ENCODE measurements around the gene ZNF831. TPM values are rescaled to one million over a fixed set of nuclear protein-coding genes. Genes with fewer than 3 reads are reported as not detected.

The ZNF831 gene
- total RNA-seq, 1 donor = not detected

DNA sequence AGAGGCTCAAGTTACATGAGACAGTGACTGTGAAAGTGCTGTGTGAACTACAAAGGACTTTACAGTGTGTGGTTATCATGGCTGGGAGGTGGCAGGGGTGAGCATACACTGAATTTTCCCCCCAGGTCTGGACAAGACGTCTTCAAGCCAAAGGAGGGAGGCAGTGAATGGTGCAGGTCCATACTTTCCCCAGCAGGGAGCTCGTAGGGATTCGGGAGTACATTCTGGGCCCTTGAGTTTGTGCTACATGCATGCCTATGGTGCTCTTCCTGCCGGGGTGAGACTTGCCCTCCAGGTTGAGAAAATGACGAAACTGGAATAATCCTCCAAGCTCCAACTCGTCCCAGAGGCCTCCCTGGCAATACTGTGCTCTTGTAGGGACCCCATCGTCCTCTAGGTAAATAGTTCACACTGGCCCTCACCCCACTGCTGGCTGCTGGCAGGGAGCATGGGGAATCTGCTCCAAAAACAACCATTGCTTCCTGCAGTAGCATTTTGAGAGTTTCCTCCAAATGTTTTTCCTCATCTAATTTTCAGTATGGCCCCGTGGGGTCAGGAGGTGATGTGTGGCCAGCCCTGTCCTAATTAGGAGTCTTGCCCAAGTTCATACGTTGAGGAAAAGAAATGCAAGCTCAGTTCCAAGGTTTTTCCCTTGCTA, 57.6 kb downstream of the ZNF831 start:
- Histone ChIP-seq H3K36me3 (ENCODE audit: insufficient read depth, low read length) (no peaks in the 10 kb centered on the region), H3K9me3 (ENCODE audit: low read depth, low read length) (no peaks in the 10 kb centered on the region), H2AFZ (ENCODE audit: low read length) (no peak overlapping the region), H3K27me3 (ENCODE audit: insufficient read depth, low read length) (peaks cover 54% of the 10 kb centered on the region), H3K79me2 (ENCODE audit: insufficient read depth, low read length) (no peaks in the 10 kb centered on the region), H3K4me3 (ENCODE audit: insufficient read depth, low read length) (no peak overlapping the region), H3K4me1 (ENCODE audit: insufficient read depth, low read length) (peaks cover 16% of the 10 kb centered on the region), H3K27ac (ENCODE audit: low read depth, low read length) (no peak overlapping the region), H4K20me1 (ENCODE audit: insufficient read depth, low read length) (no peaks in the 10 kb centered on the region), H3K4me2 (ENCODE audit: insufficient read depth, low read length) (peak overlapping the region; percentile 87)
- no peak for DNase-seq (ENCODE audit: insufficient read length, low spot score, missing footprints)
- peak; percentile 19 for TF ChIP-seq CTCF (IDR thresholded peaks at IDR 0.05; ENCODE audit: extremely low read depth, low read depth, low read length)

DNA sequence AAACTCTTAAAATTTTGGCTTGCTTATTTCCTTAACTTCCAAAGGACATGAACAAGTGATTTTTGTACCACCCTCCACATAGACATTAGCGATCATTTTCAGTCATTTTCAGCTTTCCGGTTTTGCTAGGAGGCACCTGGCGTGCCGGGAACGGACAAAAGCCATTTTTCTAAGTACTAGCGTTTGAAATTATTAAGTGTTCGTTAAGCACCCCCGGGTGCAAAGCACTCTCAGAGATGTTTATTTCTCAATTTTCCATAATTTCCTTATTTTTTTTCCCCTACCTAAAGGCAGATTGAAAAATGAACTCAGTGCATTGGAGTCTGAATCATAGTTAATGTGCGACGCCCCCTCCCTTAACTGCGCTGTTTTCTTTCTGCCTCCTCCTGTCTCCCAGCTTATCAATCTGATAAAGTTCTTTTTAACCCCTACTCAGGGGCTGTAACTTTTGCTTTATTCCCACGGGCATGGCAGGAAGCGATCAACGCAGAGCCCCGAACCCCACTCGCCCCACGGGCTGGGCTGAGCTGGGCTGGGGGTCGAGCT, 58.2 kb downstream of the ZNF831 start:
- no peak for TF ChIP-seq CTCF (IDR thresholded peaks at IDR 0.05; ENCODE audit: extremely low read depth, low read depth, low read length)
- peak overlapping the region; percentile 78 for H2AFZ ChIP-seq (ENCODE audit: low read length)
- H3K9me3 ChIP-seq (ENCODE audit: low read depth, low read length) = no peaks in the 10 kb centered on the region
- no peaks in the 10 kb centered on the region for H3K36me3 ChIP-seq (ENCODE audit: insufficient read depth, low read length)
- no peak for DNase-seq (ENCODE audit: insufficient read length, low spot score, missing footprints)
- no peaks in the 10 kb centered on the region for H4K20me1 ChIP-seq (ENCODE audit: insufficient read depth, low read length)
- H3K27ac ChIP-seq (ENCODE audit: low read depth, low read length) = no peak overlapping the region
- peaks cover 16% of the 10 kb centered on the region for H3K4me1 ChIP-seq (ENCODE audit: insufficient read depth, low read length)
- peak overlapping the region; percentile 87 for H3K4me2 ChIP-seq (ENCODE audit: insufficient read depth, low read length)
- no peaks in the 10 kb centered on the region for H3K79me2 ChIP-seq (ENCODE audit: insufficient read depth, low read length)
- peaks cover 54% of the 10 kb centered on the region for H3K27me3 ChIP-seq (ENCODE audit: insufficient read depth, low read length)
- H3K4me3 ChIP-seq (ENCODE audit: insufficient read depth, low read length) = peak overlapping the region; percentile 69

- DNase-seq (ENCODE audit: insufficient read length, low spot score, missing footprints) = peak; percentile 95
Measured at GRCh38 chr20:59222253-59223181, 58.9 kb downstream of the ZNF831 start.

More at GRCh38 chr20:59222253-59223181, 58.9 kb downstream of the ZNF831 start:
- Histone ChIP-seq H3K4me2 (ENCODE audit: insufficient read depth, low read length) (peak overlapping the region; percentile 87), H4K20me1 (ENCODE audit: insufficient read depth, low read length) (no peaks in the 10 kb centered on the region), H2AFZ (ENCODE audit: low read length) (peak overlapping the region; percentile 78), H3K4me1 (ENCODE audit: insufficient read depth, low read length) (peaks cover 16% of the 10 kb centered on the region), H3K79me2 (ENCODE audit: insufficient read depth, low read length) (no peaks in the 10 kb centered on the region), H3K27me3 (ENCODE audit: insufficient read depth, low read length) (peaks cover 54% of the 10 kb centered on the region), H3K9me3 (ENCODE audit: low read depth, low read length) (no peaks in the 10 kb centered on the region), H3K4me3 (ENCODE audit: insufficient read depth, low read length) (peak overlapping the region; percentile 69), H3K36me3 (ENCODE audit: insufficient read depth, low read length) (no peaks in the 10 kb centered on the region), H3K27ac (ENCODE audit: low read depth, low read length) (no peak overlapping the region)
- peak; percentile 85 for TF ChIP-seq CTCF (IDR thresholded peaks at IDR 0.05; ENCODE audit: extremely low read depth, low read depth, low read length)
